ENCODE data around the gene PRKCZ.
"Not testable (repeated sequence)": the region's sequence is repeated elsewhere in the genome, so short reads cannot be mapped to it uniquely, and the experiment has no call there.

The PRKCZ gene

GRCh38 chr1:2090216-2090890 lies 40.1 kb downstream of the PRKCZ start:
- DNase-seq, result no peak

- peak; percentile 64 for DNase-seq
Measured at GRCh38 chr1:2091611-2092604, 41.7 kb downstream of the PRKCZ start.

- no peak for DNase-seq
Measured at GRCh38 chr1:2093055-2093454, 42.8 kb downstream of the PRKCZ start.

- no peak for DNase-seq
Measured at GRCh38 chr1:2093636-2094035, 43.4 kb downstream of the PRKCZ start.

- DNase-seq, result not testable (repeated sequence)
Measured at GRCh38 chr1:2094269-2095158, 44.3 kb downstream of the PRKCZ start.

DNA sequence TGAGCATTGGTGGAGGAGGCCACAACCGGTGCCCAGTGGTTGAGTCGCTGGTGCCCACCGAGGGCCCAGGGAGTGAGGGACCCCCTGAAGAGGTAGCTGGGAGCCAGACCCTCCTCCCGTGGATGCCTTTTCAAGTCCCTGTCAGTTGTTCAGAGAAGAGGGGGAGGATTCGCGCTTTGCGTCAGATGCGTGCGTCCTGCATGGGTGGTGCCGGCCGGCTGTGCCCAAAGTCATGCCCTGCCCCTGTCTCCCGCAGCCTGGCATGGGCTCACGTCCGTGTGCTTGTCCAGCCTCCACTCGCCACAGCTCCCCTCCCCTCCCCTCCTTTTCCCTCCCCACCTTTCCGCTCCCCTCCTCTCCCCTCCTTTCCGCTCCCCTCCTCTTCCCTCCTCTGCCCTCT lies 45.2 kb downstream of the PRKCZ start:
- DNase-seq, result no peak

- DNase-seq, result no peak
Measured at GRCh38 chr1:2095981-2096736, 45.9 kb downstream of the PRKCZ start.

DNA sequence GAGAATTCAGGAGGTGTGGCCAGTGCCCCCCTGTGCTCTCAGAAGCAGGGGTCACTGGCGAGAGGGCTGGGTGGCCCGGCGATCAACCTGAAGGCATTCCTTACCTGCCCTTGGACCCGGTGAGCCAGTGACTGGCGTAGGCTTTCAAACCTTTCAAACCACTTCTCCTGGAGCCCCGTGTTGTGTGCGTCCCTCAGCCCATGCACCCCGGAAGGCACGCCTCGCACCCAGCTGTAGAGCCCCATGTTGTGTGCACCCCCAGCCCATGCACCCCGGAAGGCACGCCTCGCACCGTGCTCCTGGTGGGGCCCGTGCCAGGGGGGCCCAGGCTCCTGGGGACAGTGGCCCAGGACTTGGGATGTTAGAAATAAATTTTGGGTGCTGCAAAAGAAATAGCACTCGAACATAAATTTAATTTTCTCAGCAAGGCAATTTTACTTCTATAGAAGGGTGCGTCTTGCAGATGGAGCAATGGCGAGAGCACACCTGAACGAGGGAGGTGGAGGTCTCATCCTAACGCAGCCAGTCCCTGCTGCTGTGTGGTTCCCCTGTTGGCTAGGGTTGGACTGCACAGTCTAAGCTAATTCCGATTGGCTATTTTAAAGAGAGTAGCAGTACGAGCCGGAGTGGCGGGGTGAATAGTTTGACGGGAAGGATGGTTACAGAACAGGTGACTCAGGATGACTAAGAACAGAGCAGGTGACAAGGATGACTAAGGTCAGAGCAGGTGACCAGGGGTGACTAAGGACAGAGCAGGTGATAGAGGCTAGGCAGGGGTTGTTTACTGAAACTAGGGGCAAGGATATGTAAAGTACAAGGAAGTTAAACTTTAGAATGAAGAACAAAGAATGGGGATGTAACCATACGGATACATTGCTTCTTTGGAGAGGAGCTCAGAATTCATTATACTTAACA lies 47.4 kb downstream of the PRKCZ start:
- no peak for DNase-seq

- DNase-seq, result no peak
Measured at GRCh38 chr1:2098301-2098698, 48.1 kb downstream of the PRKCZ start.

GRCh38 chr1:2098839-2099785 lies 48.9 kb downstream of the PRKCZ start:
- no peak for DNase-seq

GRCh38 chr1:2099886-2100779 lies 49.9 kb downstream of the PRKCZ start:
- no peak for DNase-seq

GRCh38 chr1:2100780-2101108 lies 50.5 kb downstream of the PRKCZ start:
- no peak for DNase-seq

- DNase-seq, result no peak
Measured at GRCh38 chr1:2101531-2101930, 51.3 kb downstream of the PRKCZ start.

DNA sequence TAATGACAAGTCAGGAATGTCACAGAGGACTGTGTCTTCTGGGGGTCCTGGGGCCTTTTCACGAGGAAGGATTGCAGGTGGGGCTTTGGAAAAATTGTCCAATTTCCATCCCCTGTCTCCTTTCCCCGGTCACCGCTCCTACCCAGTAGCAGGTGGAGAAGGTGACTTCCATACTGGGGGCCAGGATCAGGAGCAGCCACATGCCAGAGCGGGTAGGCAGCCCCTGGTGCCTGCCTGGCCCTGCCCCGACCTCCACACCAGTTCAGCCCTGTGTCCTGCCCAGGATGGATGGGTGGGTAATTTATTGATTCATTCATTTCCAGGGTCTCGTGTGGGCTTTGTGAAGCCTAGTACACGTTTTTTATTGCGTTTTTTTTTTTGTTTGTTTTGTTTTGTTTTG lies 51.7 kb downstream of the PRKCZ start:
- no peak for DNase-seq

GRCh38 chr1:2102753-2103152 lies 52.5 kb downstream of the PRKCZ start:
- DNase-seq, result no peak

DNA sequence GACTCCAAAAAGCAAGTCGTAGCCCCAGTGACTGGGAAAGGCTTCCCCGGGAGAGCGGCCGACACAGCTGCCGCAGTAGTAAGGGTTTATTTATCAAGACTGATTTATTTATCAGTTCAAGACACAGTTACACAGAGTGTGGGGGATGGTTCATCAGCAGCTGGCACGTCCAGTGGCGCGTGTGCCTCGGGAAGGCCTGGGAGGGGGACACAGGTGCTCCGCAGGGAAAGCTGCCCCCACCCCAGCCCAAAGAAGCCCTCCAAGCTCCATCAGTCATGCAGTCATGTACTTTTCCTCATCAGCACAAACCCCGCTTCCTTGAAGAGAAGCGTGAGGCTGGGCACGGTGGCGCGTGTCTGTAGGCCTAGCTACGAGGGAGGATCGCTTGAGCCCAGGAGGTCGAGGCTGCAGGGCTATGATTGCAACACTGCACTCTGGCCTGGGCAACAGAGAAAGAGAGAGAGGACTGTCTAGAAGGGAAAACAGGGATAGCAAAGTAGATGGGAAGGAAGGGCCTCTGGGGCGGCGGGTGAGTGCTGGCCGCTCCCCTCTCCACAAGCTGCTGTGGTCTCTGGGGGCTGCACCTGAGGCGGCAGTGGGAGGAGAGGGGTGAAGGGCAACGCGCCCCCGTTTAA lies 53.2 kb downstream of the PRKCZ start:
- DNase-seq, result no peak

- no peak for DNase-seq
Measured at GRCh38 chr1:2103901-2104590, 53.8 kb downstream of the PRKCZ start.

Data from activated CD4-positive, alpha-beta T cell treated with anti-CD3 and anti-CD28 coated beads for 48 hours (primary cell).